NK-92 treated with Interleukin-12 subunit alpha and Interleukin-12 subunit beta, amount 100 ng/mL, for 24 hours (cell line): Measurements from ENCODE around the gene EPHA4.

Source experiments
- DNase-seq: peaks from one replicate; lab custom pipeline; 2025; lab: John Stamatoyannopoulos, UW

Gene EPHA4

DNA sequence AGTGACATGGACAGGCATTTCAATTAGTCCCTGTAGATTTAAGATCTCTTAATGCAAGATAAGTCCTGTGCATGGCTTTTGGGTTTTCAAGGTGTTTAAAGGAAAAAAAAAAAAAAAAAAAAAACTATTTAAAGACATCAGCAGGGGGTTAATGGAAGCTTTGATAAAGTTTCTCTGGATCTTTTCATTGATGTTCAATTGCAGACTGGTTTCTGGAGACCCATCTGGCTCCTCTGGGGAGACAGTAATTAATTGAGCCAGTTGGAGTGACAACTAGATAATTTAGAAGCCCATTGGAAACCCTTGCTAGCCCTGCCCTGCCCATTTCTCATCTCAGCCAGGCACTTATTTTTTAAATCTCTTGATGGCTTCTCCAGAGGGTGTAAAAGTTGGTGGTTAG is 98.7 kb downstream of the EPHA4 start:
- DNase-seq, result no peak

DNA sequence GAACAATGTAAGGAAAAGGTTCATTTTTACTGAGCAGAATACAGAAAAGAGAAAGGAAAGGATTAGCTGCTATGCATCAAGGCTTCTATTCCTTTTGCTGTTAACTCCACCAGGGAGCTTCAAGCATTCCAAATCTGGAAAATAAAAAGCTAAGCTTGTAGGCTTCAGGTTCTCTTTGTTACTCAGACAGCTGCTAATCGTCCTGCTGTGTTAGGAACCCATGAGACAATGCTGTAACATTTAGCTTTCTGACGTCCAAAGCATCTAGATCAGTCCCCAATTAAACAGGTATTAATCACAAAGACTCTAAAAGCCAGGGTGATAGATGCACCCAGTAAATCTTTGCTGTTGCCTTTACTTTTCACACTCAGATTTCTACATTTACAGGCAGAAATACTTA is 103.8 kb downstream of the EPHA4 start:
- no peak for DNase-seq

DNA sequence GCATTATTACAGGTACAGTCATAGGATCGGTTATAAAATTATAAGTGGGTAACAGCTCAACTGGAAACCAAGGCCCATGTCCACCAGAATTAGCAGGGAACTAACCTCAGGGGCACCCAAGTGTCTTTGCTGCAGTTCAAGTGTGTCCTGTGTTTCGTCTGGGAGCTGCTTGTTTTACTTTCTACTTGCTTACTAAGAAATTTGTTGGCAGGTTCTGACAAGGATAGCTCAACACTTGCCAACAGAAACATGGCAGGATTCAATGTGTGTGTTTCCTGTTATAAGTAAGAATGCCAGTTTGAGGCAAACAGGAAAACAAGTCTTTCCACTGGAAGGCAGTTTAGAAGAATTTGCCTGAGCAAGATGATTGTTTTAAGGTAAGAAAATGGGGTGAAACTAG is 104.5 kb downstream of the EPHA4 start:
- no peak for DNase-seq

DNA sequence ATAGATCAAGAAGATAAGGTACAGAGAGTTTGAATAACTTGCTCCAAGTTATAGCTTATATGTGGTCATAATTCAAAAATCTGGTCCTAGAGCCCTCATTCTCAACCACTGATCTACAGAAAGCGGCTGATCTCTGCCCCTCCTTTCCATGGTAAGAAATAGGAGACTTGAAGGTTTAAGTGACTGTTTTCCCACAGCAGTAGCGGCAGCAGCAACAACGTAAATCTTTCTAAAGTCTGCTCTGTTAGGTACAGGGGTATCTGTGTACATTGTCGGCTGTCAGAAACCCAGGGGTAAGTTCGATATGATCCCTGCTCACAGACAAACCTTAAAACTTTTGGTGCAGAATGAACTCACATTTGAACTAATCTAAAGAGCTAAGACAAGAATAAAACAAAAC is 105.4 kb downstream of the EPHA4 start:
- no peak for DNase-seq

- DNase-seq, result no peak
Measured at GRCh38 chr2:221465776-221466175, 106.3 kb downstream of the EPHA4 start.

DNA sequence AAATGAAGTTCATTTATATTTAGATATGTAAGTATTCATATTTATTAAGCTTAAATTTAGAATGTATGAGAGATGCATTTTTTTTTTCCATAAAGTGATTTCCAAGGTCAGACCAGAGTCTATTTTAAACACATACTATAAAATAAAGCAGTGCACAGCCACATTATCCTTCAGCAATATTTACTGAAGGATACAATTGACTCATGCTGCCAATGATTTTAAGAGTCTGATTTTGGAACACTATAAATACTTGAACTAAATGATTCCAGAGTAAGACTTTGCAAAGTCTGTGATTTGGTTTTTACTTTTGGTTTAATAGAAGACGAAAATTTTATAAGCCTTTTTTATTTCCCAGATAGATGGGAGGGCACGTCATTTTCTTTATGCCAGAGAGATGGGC is 107.1 kb downstream of the EPHA4 start:
- DNase-seq, result no peak

- no peak for DNase-seq
Measured at GRCh38 chr2:221463241-221463896, 108.7 kb downstream of the EPHA4 start.

GRCh38 chr2:221461901-221462300 is 110.2 kb downstream of the EPHA4 start:
- DNase-seq, result no peak

DNA sequence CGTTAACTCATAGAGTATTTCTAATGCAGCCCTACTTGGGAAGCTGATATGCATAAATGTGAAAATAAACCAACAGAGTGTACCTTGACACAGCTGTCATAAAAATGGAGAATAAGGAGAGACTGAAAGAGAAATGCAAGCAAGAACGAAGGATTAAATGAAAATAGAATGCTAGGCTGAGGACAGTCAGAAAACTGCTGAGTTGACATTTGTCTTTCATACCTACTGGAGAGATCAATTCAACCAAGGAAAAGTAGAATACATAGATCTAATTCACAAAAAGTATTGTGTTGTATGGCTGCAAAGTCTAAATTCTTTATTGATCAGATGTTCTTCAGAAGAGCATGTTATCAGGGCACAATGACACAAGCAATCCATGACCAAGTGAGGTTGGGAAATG is 112.0 kb downstream of the EPHA4 start:
- no peak for DNase-seq

GRCh38 chr2:221458578-221458977 is 113.5 kb downstream of the EPHA4 start:
- no peak for DNase-seq

DNA sequence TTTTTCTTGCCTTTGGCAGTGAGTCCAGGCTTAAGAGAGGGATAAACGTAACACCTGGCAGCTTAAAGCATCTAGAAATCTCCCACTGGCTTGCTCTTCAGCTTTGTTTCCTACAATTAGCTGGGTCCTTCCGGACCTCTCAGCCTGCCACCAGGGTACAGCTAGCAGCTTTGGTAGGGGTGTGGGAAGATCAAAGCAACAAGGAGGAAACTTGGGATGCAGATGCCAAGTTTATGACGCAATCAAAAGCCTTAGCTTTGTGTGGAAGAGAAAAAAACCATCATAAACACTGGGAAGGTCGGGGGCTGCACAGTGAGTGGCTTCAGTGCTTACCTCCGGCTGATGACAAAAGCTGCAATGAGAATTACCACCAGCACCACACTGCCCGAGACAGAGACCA is 116.9 kb downstream of the EPHA4 start:
- no peak for DNase-seq

GRCh38 chr2:221454459-221455105 is 117.5 kb downstream of the EPHA4 start:
- DNase-seq, result no peak

- no peak for DNase-seq
Measured at GRCh38 chr2:221451862-221452788, 120.0 kb downstream of the EPHA4 start.

- DNase-seq, result no peak
Measured at GRCh38 chr2:221450280-221450679, 121.8 kb downstream of the EPHA4 start.

- DNase-seq, result no peak
Measured at GRCh38 chr2:221449406-221449805, 122.7 kb downstream of the EPHA4 start.

GRCh38 chr2:221448844-221449390 is 123.2 kb downstream of the EPHA4 start:
- DNase-seq, result no peak

DNA sequence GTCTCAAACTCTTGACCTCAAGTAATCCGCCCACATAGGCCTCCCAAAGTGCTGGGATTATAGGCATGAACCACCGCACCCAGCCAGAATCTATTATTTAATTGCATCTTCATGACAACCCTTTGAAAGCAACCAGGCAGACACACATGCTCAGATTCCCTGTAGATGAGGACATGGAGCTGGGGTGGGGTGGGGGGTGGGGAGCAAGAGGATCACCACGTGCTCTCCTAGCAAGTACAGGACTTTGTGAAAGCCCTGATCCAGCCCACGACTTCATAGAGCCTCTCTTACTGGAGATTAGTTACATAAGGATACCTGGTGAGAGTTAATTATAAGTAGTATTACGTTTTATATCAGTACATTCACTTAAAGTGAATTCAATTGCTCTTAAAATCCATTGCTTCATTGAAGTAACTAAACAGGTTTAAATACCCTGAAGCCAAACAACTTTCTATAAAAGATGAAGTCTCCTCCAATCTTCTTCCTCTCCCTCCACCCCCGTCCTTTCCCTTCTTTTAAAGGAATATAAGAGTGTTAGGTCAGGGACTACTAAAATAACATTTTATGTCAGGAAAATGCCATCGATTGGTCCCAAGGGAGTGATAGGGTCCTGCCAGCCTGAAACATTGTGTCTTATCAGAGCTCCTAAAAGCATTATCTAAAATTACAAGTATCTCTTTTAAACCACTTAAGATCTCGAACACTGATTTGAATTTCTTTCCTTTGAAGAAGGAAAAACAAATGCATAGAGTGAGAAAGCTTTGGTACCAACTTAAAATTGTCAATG is 123.9 kb downstream of the EPHA4 start:
- no peak for DNase-seq

DNA sequence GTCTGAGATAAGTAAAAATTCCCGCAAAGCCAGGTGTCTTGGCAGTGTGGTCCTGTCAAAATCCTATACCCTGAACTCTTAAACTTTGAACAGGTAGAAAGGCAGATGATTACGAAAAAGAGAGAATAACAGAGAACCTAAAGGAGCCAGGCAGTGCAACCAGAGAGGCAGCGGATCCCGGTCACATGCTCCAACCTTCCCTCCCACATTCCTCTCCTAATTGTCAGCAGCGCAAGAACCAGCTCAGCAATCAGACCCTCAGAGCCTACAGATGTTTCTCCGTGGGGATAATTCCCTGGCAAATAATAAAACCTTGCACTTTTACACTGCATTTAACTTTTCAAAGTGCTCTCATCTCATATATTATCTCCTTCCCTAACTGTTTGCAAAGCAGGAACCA is 124.8 kb downstream of the EPHA4 start:
- DNase-seq, result no peak

DNA sequence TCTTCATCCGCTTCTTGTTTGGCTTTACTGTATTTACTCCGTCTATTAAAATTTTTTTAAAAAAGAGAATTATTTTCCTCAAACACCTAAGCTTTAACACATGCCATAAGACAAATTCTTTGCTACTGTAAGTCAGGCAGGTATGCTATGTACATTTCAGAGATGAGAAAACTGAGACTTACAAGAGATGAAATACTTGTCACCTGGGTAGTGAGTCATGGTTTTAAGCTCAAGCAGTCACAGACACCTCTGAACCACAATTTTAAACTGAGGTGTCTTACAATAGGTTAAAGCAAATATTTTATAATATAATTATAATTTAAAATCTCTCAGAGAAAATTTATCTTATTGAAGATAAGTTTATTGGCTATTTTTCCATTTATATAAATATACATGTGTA is 126.0 kb downstream of the EPHA4 start:
- DNase-seq, result no peak

- no peak for DNase-seq
Measured at GRCh38 chr2:221444106-221444505, 128.0 kb downstream of the EPHA4 start.

- no peak for DNase-seq
Measured at GRCh38 chr2:221443645-221444044, 128.5 kb downstream of the EPHA4 start.

DNA sequence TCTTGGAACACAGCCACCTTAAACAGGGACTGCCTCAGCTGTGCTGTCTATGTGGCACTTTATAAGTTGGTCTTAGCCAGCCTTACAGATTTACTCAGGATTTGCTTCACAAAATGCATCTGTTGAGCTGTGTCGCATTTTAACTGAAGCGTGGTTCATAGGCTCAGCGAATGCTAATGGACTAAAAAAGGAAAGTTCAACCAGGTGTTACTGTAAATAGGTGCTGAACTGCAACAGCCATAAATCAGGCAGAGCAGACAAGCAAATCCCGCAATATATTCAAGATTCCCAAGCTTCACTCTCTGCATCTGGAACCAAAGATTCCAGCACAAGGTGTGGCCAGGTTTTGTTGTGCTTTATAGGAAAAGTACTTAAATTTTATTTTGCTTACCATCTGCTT is 130.0 kb downstream of the EPHA4 start:
- DNase-seq, result no peak
